HepG2 (cell line): Measurements from ENCODE around the gene CDC42EP1. TPM values are rescaled to one million over a fixed set of nuclear protein-coding genes. Genes with fewer than 3 reads are reported as not detected.

Experiments
- ATAC-seq: fragments of 200-7000 bp; cut with Tn5 transposase; 3 replicates; pipeline ENCODE4 v1.9.1; 2020; ENCODE audit warnings: mild to moderate bottlenecking, moderate library complexity
- BruUV-seq: library from RNA; stranded (reverse); fragments of 400-500 nt; replicated peaks from 2 replicates; lab custom pipeline; 2021; lab: Mats Ljungman, UMichigan
- CTCF ChIA-PET: fragments of 300-600 bp; formaldehyde crosslinking; extraction: SDS; loops from one replicate; lab custom pipeline; 2021; ENCODE audit warnings: low total read pairs, inconsistent platforms, low intra/inter-chr PET ratio; lab: Yijun Ruan, JAX
- POLR2A ChIA-PET: fragments of 350-600 bp; sonication (Branson Sonifier 250); formaldehyde crosslinking; loops from one replicate; lab custom pipeline; 2020; ENCODE audit warnings: antibody characterized with exemption, inconsistent platforms; lab: Yijun Ruan, JAX
- DNase-seq: peaks from one replicate; pipeline ENCODE4 v3.0.0-alpha.2; 2015; ENCODE audit warnings: low spot score
- FAIRE-seq: peaks from 3 replicates; lab custom pipeline; 2011; peaks lifted over from hg19 to GRCh38; lab: Jason Lieb, UNC
- H2AFZ ChIP-seq: one replicate; pipeline ENCODE4 v1.6.1; 2011; ENCODE audit warnings: low read length, inconsistent platforms
- H3K27ac ChIP-seq: fragments of 300-600 bp; 3 replicates; pipeline ENCODE4 v1.8.0; 2011; ENCODE audit warnings: mixed run types, mild to moderate bottlenecking, mixed read lengths, low read length, inconsistent platforms; ENCODE audit not compliant: insufficient read depth; ENCODE audit errors: extremely low read length
- H3K27me3 ChIP-seq, 2 experiments: fragments of 200-600 bp in 1 of 2; 2 replicates in 1 of 2; 3 replicates in 1 of 2; pipeline versions ENCODE4 v1.6.0 to v1.8.0; 2011; ENCODE audit warnings: low read length in 2 of 2, mild to moderate bottlenecking in 2 of 2, moderate library complexity in 2 of 2, inconsistent platforms in 1 of 2; ENCODE audit not compliant: insufficient read depth in 2 of 2, control insufficient read depth in 1 of 2
- H3K36me3 ChIP-seq, 2 experiments: fragments of 200-600 bp in 1 of 2; replicated peaks in 1 of 2; 2 replicates in 1 of 2; 3 replicates in 1 of 2; pipeline versions ENCODE4 v1.5.1 to v1.8.0; 2011; ENCODE audit warnings: low read length in 2 of 2, inconsistent platforms in 1 of 2; ENCODE audit not compliant: insufficient read depth in 2 of 2, control insufficient read depth in 1 of 2
- H3K4me1 ChIP-seq: 2 replicates; pipeline ENCODE4 v1.5.1; 2012; ENCODE audit warnings: low read length, inconsistent platforms; ENCODE audit not compliant: insufficient read depth
- H3K4me2 ChIP-seq: 2 replicates; pipeline ENCODE4 v1.6.0; 2011; ENCODE audit warnings: low read depth, low read length, inconsistent platforms
- H3K4me3 ChIP-seq, 3 experiments: fragments of 200-600 bp in 1 of 3; sonication (generic), shearing (Covaris generic) in 1 of 3; replicated peaks in 1 of 3; 2 replicates each; pipeline ENCODE4 v1.5.1; 2011 to 2016; ENCODE audit warnings: low read length in 3 of 3, inconsistent platforms in 2 of 3, low read depth in 2 of 3, mild to moderate bottlenecking in 2 of 3, control low read depth in 1 of 3, mixed read lengths in 1 of 3; ENCODE audit not compliant: insufficient read depth in 1 of 3
- H3K79me2 ChIP-seq: one replicate; pipeline ENCODE4 v1.6.1; 2011; ENCODE audit warnings: low read length, inconsistent platforms; ENCODE audit not compliant: insufficient read depth
- H3K9ac ChIP-seq: 2 replicates; pipeline ENCODE4 v1.6.0; 2011; ENCODE audit warnings: mild to moderate bottlenecking, low read depth, low read length, inconsistent platforms; ENCODE audit not compliant: insufficient read depth
- H3K9me3 ChIP-seq: 2 replicates; pipeline ENCODE4 v1.5.1; 2012; ENCODE audit warnings: mild to moderate bottlenecking, low read length
- H4K20me1 ChIP-seq: 2 replicates; pipeline ENCODE4 v1.6.0; 2011; ENCODE audit warnings: inconsistent platforms, mild to moderate bottlenecking, low read length, moderate library complexity; ENCODE audit not compliant: insufficient read depth
- ESRRA ChIP-seq: sonication (generic); formaldehyde crosslinking; IDR thresholded peaks from 2 replicates; pipeline ENCODE4 v1.5.1; 2020; ENCODE audit warnings: mild to moderate bottlenecking, low read depth, missing genetic modification reagents
- HHEX ChIP-seq: IDR thresholded peaks from 2 replicates; pipeline ENCODE4 v1.6.1; 2016; ENCODE audit warnings: control low read depth
- NR2F1 ChIP-seq, 2 experiments: fragments of 450-650 bp in 1 of 2; formaldehyde crosslinking in 1 of 2; IDR thresholded peaks; 2 replicates each; pipeline versions ENCODE4 v1.5.0 to v1.6.1; 2016 to 2020; ENCODE audit warnings: mild to moderate bottlenecking in 1 of 2, missing compliant biosample characterization in 1 of 2, missing genetic modification reagents in 1 of 2, moderate library complexity in 1 of 2
- SALL1 ChIP-seq: sonication (generic); formaldehyde crosslinking; IDR thresholded peaks from 2 replicates; pipeline ENCODE4 v1.8.0; 2022; ENCODE audit warnings: mild to moderate bottlenecking, missing genetic modification reagents
- SP140L ChIP-seq: sonication (generic); formaldehyde crosslinking; IDR thresholded peaks from 2 replicates; pipeline ENCODE4 v1.4.0; 2020; ENCODE audit warnings: missing genetic modification reagents, borderline replicate concordance
- TRAFD1 ChIP-seq: sonication (generic); formaldehyde crosslinking; IDR thresholded peaks from 2 replicates; pipeline ENCODE4 v1.5.1; 2020; ENCODE audit warnings: missing genetic modification reagents, mild to moderate bottlenecking, borderline replicate concordance
- U2AF2 ChIP-seq: fragments of 200-400 bp; formaldehyde crosslinking; IDR thresholded peaks from 2 replicates; pipeline ENCODE4 v1.6.1; 2017; ENCODE audit warnings: low read depth, mild to moderate bottlenecking, low read length
- ZKSCAN5 ChIP-seq: sonication (generic); formaldehyde crosslinking; IDR thresholded peaks from 2 replicates; pipeline ENCODE4 v1.5.1; 2020; ENCODE audit warnings: mild to moderate bottlenecking, missing genetic modification reagents
- WGBS: methylation state at CpG from one replicate; pipeline ENCODE4 v1.1.6; 2017; ENCODE audit warnings: low lambda C conversion rate; 5-methylcytosine and 5-hydroxymethylcytosine counted together
- in situ Hi-C: cut with HindIII; loops from 2 replicates; pipeline ENCODE4 v1.10.0; 2017; ENCODE audit warnings: low pct_unique_long_range_greater_than_20kb; ENCODE audit not compliant: extremely low pct_ligation_motif_present
- intact Hi-C: fragments of 100-400 bp; cut with micrococcal nuclease; formaldehyde crosslinking; loops from one replicate; pipeline ENCODE4 v1.10.0; 2022; ENCODE audit not compliant: unreplicated experiment
- polyA plus RNA-seq, 8 experiments: library from polyadenylated mRNA; depleted of rRNA in 3 of 8; stranded (reverse) in 7 of 8; unstranded in 1 of 8; fragments of >200 nt; fragmentation: Illumina TruSeq in 4 of 8; extraction: Trizol in 4 of 8; gene quantifications; 2 replicates each; pipeline versions ENCODE4 v1.2.1 to v1.2.3, GENCODE V29; 2011 to 2016; ENCODE audit warnings: low read depth in 4 of 8, missing spikeins in 1 of 8, mixed read lengths in 1 of 8; ENCODE audit not compliant: insufficient read depth in 1 of 8
- total RNA-seq, 5 experiments: library from RNA; depleted of rRNA; stranded (reverse); fragments of >200 nt; fragmentation: Illumina TruSeq; extraction: Trizol; gene quantifications; 2 replicates each; pipeline ENCODE4 v1.2.3, GENCODE V29; 2016; ENCODE audit warnings: low read depth in 1 of 5
- TF ChIP-seq, protein P1 (sequence below): IDR thresholded peaks from 2 replicates; pipeline ENCODE4 v1.4.0; 2020; ENCODE audit warnings: mild to moderate bottlenecking, missing genetic modification reagents
- TF ChIP-seq, protein P2 (sequence below): sonication (generic); formaldehyde crosslinking; IDR thresholded peaks from 2 replicates; pipeline ENCODE4 v1.5.1; 2020; ENCODE audit warnings: mild to moderate bottlenecking, missing genetic modification reagents, moderate library complexity
- TF ChIP-seq, protein P3 (sequence below): sonication (generic); formaldehyde crosslinking; IDR thresholded peaks from 2 replicates; pipeline ENCODE4 v1.4.0; 2020; ENCODE audit warnings: mild to moderate bottlenecking, missing genetic modification reagents
- TF ChIP-seq, protein P4 (sequence below): sonication (generic); formaldehyde crosslinking; IDR thresholded peaks from 2 replicates; pipeline ENCODE4 v1.5.1; 2020; ENCODE audit warnings: mild to moderate bottlenecking, moderate library complexity, missing genetic modification reagents

Gene CDC42EP1
- total and polyA plus RNA-seq, 2 of the 13 experiments (the other 11 are each of a cell fraction or from before 2014, with no cell fraction given): 17.1 to 29.5 TPM

DNA sequence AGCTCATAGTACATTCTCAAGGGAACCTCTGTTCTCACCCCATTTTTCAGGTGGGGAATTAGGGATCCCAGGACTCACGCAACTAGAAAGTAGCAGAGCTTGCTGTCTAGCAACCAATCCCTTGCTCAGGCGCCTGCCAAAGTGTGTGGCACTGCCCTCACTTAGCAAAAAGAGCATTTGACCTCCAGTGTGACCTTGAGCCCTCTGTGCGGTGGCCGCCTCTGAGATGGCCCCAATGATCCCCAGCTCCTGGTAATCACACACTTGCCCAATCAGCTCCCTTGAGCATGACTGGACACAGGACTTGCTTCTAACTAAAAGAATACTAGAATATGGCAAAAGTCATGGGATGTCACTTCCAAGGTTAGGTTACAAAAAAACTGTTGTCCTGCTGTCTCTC lies 22.2 kb downstream of the CDC42EP1 start:
- WGBS: 33% methylated on average over 4 of the region's 4 CpGs
- peak; percentile 8 for FAIRE-seq
- Histone ChIP-seq H3K79me2 (no peaks in the 10 kb centered on the region), H3K4me1 (peaks cover 62% of the 10 kb centered on the region), H4K20me1 (no peaks in the 10 kb centered on the region), H3K27me3 (peaks cover 1 to 7% of the 10 kb centered on the region in 2 experiments; a peak in 1 of 5 replicates), H3K9ac (no peak overlapping the region), H3K4me3 (no peak overlapping the region), H2AFZ (no peak overlapping the region), H3K36me3 (no peaks in the 10 kb centered on the region), H3K4me2 (peak overlapping the region; percentile 45), H3K27ac (no peak overlapping the region), H3K9me3 (no peaks in the 10 kb centered on the region)
- ChIA-PET POLR2A (interaction anchor here (0.5 to 5.8 kb wide), 9 partner anchors 10 to 201 kb away, joined by 3 to 120 read pairs (median 3); partner anchors contain the start of genes GGA1 and PDXP), CTCF (no interaction called here)
- DNase-seq: no peak
- ATAC-seq: no peak
- BruUV-seq: no TSS peak
- intact Hi-C loops (no loop called here), in situ Hi-C loops (loop anchor here (10.0 kb wide), 1 partner anchor 258 kb away; no protein-coding TSS in a partner anchor)
- no peak for TF ChIP-seq SP140L (CRISPR knock-in tag)
- no peak for TF ChIP-seq ZKSCAN5 (CRISPR knock-in tag)
- TF ChIP-seq NR2F1 (CRISPR knock-in tag; IDR thresholded peaks at IDR 0.05): 0 out of 4 replicates have a peak, but pooled peaks of 1 of the 2 experiments have one; percentile 23
- TF ChIP-seq U2AF2: no peak
- TF ChIP-seq, protein P1, sequence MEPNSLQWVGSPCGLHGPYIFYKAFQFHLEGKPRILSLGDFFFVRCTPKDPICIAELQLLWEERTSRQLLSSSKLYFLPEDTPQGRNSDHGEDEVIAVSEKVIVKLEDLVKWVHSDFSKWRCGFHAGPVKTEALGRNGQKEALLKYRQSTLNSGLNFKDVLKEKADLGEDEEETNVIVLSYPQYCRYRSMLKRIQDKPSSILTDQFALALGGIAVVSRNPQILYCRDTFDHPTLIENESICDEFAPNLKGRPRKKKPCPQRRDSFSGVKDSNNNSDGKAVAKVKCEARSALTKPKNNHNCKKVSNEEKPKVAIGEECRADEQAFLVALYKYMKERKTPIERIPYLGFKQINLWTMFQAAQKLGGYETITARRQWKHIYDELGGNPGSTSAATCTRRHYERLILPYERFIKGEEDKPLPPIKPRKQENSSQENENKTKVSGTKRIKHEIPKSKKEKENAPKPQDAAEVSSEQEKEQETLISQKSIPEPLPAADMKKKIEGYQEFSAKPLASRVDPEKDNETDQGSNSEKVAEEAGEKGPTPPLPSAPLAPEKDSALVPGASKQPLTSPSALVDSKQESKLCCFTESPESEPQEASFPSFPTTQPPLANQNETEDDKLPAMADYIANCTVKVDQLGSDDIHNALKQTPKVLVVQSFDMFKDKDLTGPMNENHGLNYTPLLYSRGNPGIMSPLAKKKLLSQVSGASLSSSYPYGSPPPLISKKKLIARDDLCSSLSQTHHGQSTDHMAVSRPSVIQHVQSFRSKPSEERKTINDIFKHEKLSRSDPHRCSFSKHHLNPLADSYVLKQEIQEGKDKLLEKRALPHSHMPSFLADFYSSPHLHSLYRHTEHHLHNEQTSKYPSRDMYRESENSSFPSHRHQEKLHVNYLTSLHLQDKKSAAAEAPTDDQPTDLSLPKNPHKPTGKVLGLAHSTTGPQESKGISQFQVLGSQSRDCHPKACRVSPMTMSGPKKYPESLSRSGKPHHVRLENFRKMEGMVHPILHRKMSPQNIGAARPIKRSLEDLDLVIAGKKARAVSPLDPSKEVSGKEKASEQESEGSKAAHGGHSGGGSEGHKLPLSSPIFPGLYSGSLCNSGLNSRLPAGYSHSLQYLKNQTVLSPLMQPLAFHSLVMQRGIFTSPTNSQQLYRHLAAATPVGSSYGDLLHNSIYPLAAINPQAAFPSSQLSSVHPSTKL (CRISPR knock-in tag): peak; percentile 46; the same call in 1 of the 2 replicates
- TF ChIP-seq SALL1: peak; percentile 37; the same call in 1 of the 2 replicates
- TF ChIP-seq, protein P2, sequence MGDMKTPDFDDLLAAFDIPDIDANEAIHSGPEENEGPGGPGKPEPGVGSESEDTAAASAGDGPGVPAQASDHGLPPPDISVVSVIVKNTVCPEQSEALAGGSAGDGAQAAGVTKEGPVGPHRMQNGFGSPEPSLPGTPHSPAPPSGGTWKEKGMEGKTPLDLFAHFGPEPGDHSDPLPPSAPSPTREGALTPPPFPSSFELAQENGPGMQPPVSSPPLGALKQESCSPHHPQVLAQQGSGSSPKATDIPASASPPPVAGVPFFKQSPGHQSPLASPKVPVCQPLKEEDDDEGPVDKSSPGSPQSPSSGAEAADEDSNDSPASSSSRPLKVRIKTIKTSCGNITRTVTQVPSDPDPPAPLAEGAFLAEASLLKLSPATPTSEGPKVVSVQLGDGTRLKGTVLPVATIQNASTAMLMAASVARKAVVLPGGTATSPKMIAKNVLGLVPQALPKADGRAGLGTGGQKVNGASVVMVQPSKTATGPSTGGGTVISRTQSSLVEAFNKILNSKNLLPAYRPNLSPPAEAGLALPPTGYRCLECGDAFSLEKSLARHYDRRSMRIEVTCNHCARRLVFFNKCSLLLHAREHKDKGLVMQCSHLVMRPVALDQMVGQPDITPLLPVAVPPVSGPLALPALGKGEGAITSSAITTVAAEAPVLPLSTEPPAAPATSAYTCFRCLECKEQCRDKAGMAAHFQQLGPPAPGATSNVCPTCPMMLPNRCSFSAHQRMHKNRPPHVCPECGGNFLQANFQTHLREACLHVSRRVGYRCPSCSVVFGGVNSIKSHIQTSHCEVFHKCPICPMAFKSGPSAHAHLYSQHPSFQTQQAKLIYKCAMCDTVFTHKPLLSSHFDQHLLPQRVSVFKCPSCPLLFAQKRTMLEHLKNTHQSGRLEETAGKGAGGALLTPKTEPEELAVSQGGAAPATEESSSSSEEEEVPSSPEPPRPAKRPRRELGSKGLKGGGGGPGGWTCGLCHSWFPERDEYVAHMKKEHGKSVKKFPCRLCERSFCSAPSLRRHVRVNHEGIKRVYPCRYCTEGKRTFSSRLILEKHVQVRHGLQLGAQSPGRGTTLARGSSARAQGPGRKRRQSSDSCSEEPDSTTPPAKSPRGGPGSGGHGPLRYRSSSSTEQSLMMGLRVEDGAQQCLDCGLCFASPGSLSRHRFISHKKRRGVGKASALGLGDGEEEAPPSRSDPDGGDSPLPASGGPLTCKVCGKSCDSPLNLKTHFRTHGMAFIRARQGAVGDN: no peak
- TF ChIP-seq HHEX (CRISPR knock-in tag): 0 out of 2 replicates have a peak, but pooled peaks have one; percentile 17
- TF ChIP-seq, protein P3, sequence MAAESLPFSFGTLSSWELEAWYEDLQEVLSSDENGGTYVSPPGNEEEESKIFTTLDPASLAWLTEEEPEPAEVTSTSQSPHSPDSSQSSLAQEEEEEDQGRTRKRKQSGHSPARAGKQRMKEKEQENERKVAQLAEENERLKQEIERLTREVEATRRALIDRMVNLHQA: no peak
- TF ChIP-seq, protein P4, sequence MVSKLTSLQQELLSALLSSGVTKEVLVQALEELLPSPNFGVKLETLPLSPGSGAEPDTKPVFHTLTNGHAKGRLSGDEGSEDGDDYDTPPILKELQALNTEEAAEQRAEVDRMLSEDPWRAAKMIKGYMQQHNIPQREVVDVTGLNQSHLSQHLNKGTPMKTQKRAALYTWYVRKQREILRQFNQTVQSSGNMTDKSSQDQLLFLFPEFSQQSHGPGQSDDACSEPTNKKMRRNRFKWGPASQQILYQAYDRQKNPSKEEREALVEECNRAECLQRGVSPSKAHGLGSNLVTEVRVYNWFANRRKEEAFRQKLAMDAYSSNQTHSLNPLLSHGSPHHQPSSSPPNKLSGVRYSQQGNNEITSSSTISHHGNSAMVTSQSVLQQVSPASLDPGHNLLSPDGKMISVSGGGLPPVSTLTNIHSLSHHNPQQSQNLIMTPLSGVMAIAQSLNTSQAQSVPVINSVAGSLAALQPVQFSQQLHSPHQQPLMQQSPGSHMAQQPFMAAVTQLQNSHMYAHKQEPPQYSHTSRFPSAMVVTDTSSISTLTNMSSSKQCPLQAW (CRISPR knock-in tag): no peak
- TF ChIP-seq ESRRA (CRISPR knock-in tag): peak; percentile 89
- TF ChIP-seq TRAFD1 (CRISPR knock-in tag): no peak
